Measurements from ENCODE around the gene HK2.
A peak's percentile ranks its signal among the peaks of the same experiment; 100 is the strongest.
"Not testable (repeated sequence)": the region's sequence is repeated elsewhere in the genome, so short reads cannot be mapped to it uniquely, and the experiment has no call there.

HK2 gene

GRCh38 chr2:74834792-74835755, 1.1 kb downstream of the HK2 start:
- peak; percentile 53 for DNase-seq (ENCODE audit: low spot score)

GRCh38 chr2:74835831-74836674, 2.1 kb downstream of the HK2 start:
- DNase-seq (ENCODE audit: low spot score), result peak; percentile 74

GRCh38 chr2:74836675-74837401, 2.9 kb downstream of the HK2 start:
- DNase-seq (ENCODE audit: low spot score), result no peak

- DNase-seq (ENCODE audit: low spot score), result no peak
Measured at GRCh38 chr2:74841641-74842040, 7.7 kb downstream of the HK2 start.

- DNase-seq (ENCODE audit: low spot score), result no peak
Measured at GRCh38 chr2:74843433-74843832, 9.5 kb downstream of the HK2 start.

- peak; percentile 24 for DNase-seq (ENCODE audit: low spot score)
Measured at GRCh38 chr2:74843899-74844298, 10.0 kb downstream of the HK2 start.

- DNase-seq (ENCODE audit: low spot score), result no peak
Measured at GRCh38 chr2:74844752-74845151, 10.8 kb downstream of the HK2 start.

GRCh38 chr2:74845217-74845751, 11.4 kb downstream of the HK2 start:
- DNase-seq (ENCODE audit: low spot score), result no peak

GRCh38 chr2:74845991-74846390, 12.1 kb downstream of the HK2 start:
- no peak for DNase-seq (ENCODE audit: low spot score)

- no peak for DNase-seq (ENCODE audit: low spot score)
Measured at GRCh38 chr2:74846481-74846880, 12.6 kb downstream of the HK2 start.

- no peak for DNase-seq (ENCODE audit: low spot score)
Measured at GRCh38 chr2:74847070-74847858, 13.3 kb downstream of the HK2 start.

GRCh38 chr2:74849228-74849892, 15.4 kb downstream of the HK2 start:
- peak; percentile 55 for DNase-seq (ENCODE audit: low spot score)

GRCh38 chr2:74850496-74851190, 16.7 kb downstream of the HK2 start:
- DNase-seq (ENCODE audit: low spot score), result no peak

GRCh38 chr2:74851191-74851566, 17.3 kb downstream of the HK2 start:
- DNase-seq (ENCODE audit: low spot score), result no peak

GRCh38 chr2:74853360-74853759, 19.4 kb downstream of the HK2 start:
- not testable (repeated sequence) for DNase-seq (ENCODE audit: low spot score)

- no peak for DNase-seq (ENCODE audit: low spot score)
Measured at GRCh38 chr2:74854401-74854800, 20.5 kb downstream of the HK2 start.

GRCh38 chr2:74855114-74855707, 21.3 kb downstream of the HK2 start:
- not testable (repeated sequence) for DNase-seq (ENCODE audit: low spot score)

- no peak for DNase-seq (ENCODE audit: low spot score)
Measured at GRCh38 chr2:74856004-74856578, 22.2 kb downstream of the HK2 start.

- no peak for DNase-seq (ENCODE audit: low spot score)
Measured at GRCh38 chr2:74856599-74856998, 22.7 kb downstream of the HK2 start.

All from germinal center (tissue), 1 donor.